CD14-positive monocyte (primary cell): Measurements from ENCODE around the gene EIF3B. TPM values are rescaled to one million over a fixed set of nuclear protein-coding genes. Genes with fewer than 3 reads are reported as not detected.

ENCODE experiments used
- DNase-seq, 3 donors: peaks; one replicate each; pipeline ENCODE4 v3.0.0-alpha.2; 2011 to 2022
- H2AFZ ChIP-seq: 2 replicates; pipeline ENCODE4 v1.6.0; 2012; ENCODE audit warnings: mild to moderate bottlenecking, low read depth, low read length, inconsistent platforms; ENCODE audit not compliant: insufficient read depth, poor library complexity, severe bottlenecking
- H3K27ac ChIP-seq, 2 donors: 1 replicate in 1 of 2; 2 replicates in 1 of 2; pipeline ENCODE4 v1.5.1; 2012 to 2013; ENCODE audit warnings: low read length in 2 of 2, control low read depth in 1 of 2, inconsistent platforms in 1 of 2, low read depth in 1 of 2, mild to moderate bottlenecking in 1 of 2
- H3K27me3 ChIP-seq, 2 donors: one replicate each; pipeline versions ENCODE4 v1.6.0 to v1.6.1; 2011 to 2013; ENCODE audit warnings: low read length in 2 of 2; ENCODE audit not compliant: control insufficient read depth in 2 of 2, insufficient read depth in 2 of 2
- H3K36me3 ChIP-seq, 2 donors: replicated peaks in 1 of 2; 1 replicate in 1 of 2; 2 replicates in 1 of 2; pipeline versions ENCODE4 v1.5.1 to v1.6.1; 2012 to 2013; ENCODE audit warnings: low read length in 2 of 2, control low read depth in 1 of 2, inconsistent platforms in 1 of 2, mild to moderate bottlenecking in 1 of 2; ENCODE audit not compliant: insufficient read depth in 2 of 2, control insufficient read depth in 1 of 2
- H3K4me1 ChIP-seq, 2 donors: 1 replicate in 1 of 2; 2 replicates in 1 of 2; pipeline versions ENCODE4 v1.5.1 to v1.6.1; 2012 to 2013; ENCODE audit warnings: low read length in 2 of 2, control low read depth in 1 of 2, inconsistent platforms in 1 of 2, mild to moderate bottlenecking in 1 of 2, moderate library complexity in 1 of 2; ENCODE audit not compliant: insufficient read depth in 2 of 2, control insufficient read depth in 1 of 2
- H3K4me2 ChIP-seq: replicated peaks from 2 replicates; pipeline ENCODE3; 2012; ENCODE audit warnings: low read length, moderate library complexity, mild to moderate bottlenecking; ENCODE audit not compliant: poor library complexity, severe bottlenecking; ENCODE audit errors: extremely low read depth
- H3K4me3 ChIP-seq, 3 experiments: fragments of 200-600 bp in 1 of 3; sonication (generic) in 1 of 3; replicated peaks in 1 of 3; 1 replicate in 2 of 3; 2 replicates in 1 of 3; pipeline ENCODE4 v1.5.1; 2011 to 2013; ENCODE audit warnings: low read length in 3 of 3, mild to moderate bottlenecking in 3 of 3, control low read depth in 2 of 3, low read depth in 2 of 3, inconsistent platforms in 1 of 3, moderate library complexity in 1 of 3
- H3K79me2 ChIP-seq: 2 replicates; pipeline ENCODE4 v1.6.0; 2012; ENCODE audit warnings: mild to moderate bottlenecking, control low read depth, inconsistent platforms, low read length, moderate library complexity; ENCODE audit not compliant: insufficient read depth
- H3K9ac ChIP-seq: 2 replicates; pipeline ENCODE4 v1.6.0; 2017; ENCODE audit warnings: low read length, mild to moderate bottlenecking; ENCODE audit not compliant: insufficient read depth, poor library complexity, severe bottlenecking
- H3K9me3 ChIP-seq, 2 donors: replicated peaks in 1 of 2; 1 replicate in 1 of 2; 2 replicates in 1 of 2; pipeline versions ENCODE4 v1.5.1 to v1.6.1; 2012 to 2013; ENCODE audit warnings: low read length in 2 of 2, control low read depth in 1 of 2; ENCODE audit not compliant: control insufficient read depth in 1 of 2, insufficient read depth in 1 of 2
- H4K20me1 ChIP-seq: 2 replicates; pipeline ENCODE4 v1.6.0; 2012; ENCODE audit warnings: mild to moderate bottlenecking, low read length, control low read depth, moderate library complexity; ENCODE audit not compliant: insufficient read depth
- H3K27ac Mint-ChIP-seq, 7 donors: one replicate each; pipeline ENCODE4 v1.8.0; 2020; ENCODE audit warnings: mild to moderate bottlenecking in 7 of 7, mixed read lengths in 7 of 7, moderate library complexity in 6 of 7, inconsistent platforms in 2 of 7
- H3K27me3 Mint-ChIP-seq, 3 donors: one replicate each; pipeline ENCODE4 v1.8.0; 2021 to 2022; ENCODE audit warnings: low read depth in 3 of 3, mild to moderate bottlenecking in 3 of 3, mixed read lengths in 3 of 3, moderate library complexity in 3 of 3, inconsistent platforms in 1 of 3
- H3K36me3 Mint-ChIP-seq, 2 donors: one replicate each; pipeline ENCODE4 v1.8.0; 2020; ENCODE audit warnings: mixed read lengths in 2 of 2, inconsistent platforms in 1 of 2, mild to moderate bottlenecking in 1 of 2
- H3K4me1 Mint-ChIP-seq: one replicate; pipeline ENCODE4 v1.8.0; 2020; ENCODE audit warnings: mild to moderate bottlenecking, mixed read lengths
- H3K4me3 Mint-ChIP-seq, 2 donors: one replicate each; pipeline ENCODE4 v1.8.0; 2020; ENCODE audit warnings: mild to moderate bottlenecking in 2 of 2, mixed read lengths in 2 of 2, moderate library complexity in 1 of 2
- H3K9me3 Mint-ChIP-seq, 7 donors: one replicate each; pipeline ENCODE4 v1.8.0; 2020 to 2022; ENCODE audit warnings: mixed read lengths in 7 of 7, mild to moderate bottlenecking in 6 of 7, moderate library complexity in 6 of 7, inconsistent platforms in 2 of 7
- CTCF ChIP-seq: fragments of 200-600 bp; IDR thresholded peaks from one replicate; pipeline ENCODE4 v1.8.0; 2022; ENCODE audit warnings: antibody characterized with exemption, mild to moderate bottlenecking
- WGBS: methylation state at CpG from one replicate; pipeline ENCODE4 v1.1.5; 2013; ENCODE audit warnings: missing lambda C conversion rate; ENCODE audit not compliant: insufficient coverage; 5-methylcytosine and 5-hydroxymethylcytosine counted together
- intact Hi-C, 2 donors: fragments of 100-400 bp; cut with micrococcal nuclease; formaldehyde crosslinking; loops; one replicate each; pipeline versions ENCODE4 v1.15.0 to v1.15.1; 2023
- polyA plus RNA-seq, 3 donors: library from polyadenylated mRNA; depleted of rRNA in 1 of 3; unstranded in 2 of 3; stranded (reverse) in 1 of 3; fragments of 300-500 nt in 2 of 3; fragments of >200 nt in 1 of 3; fragmentation: Illumina TruSeq in 2 of 3; gene quantifications; 1 replicate in 2 of 3; 2 replicates in 1 of 3; pipeline ENCODE4 v1.2.3, GENCODE V29; 2012 to 2021

EIF3B gene
- polyA plus RNA-seq, 3 donors, result 46.0 to 89.1 (median 69.2) TPM

GRCh38 chr7:2317556-2318293 is 36.9 kb upstream of the EIF3B start:
- peaks cover 11% of the 10 kb centered on the region for H3K79me2 ChIP-seq
- H3K36me3 Mint-ChIP-seq, result no peaks in the 10 kb centered on the region
- H2AFZ ChIP-seq, result no peak overlapping the region
- 95% methylated on average over 10 of the region's 12 CpGs for WGBS
- intact Hi-C loops, result no loop called here
- peaks cover 10 to 11% of the 10 kb centered on the region in 2 donors for H3K4me1 ChIP-seq
- H3K27me3 Mint-ChIP-seq, result peaks cover 1 to 3% (median 2%) of the 10 kb centered on the region in 3 donors
- H3K9ac ChIP-seq, result no peak overlapping the region
- no peak overlapping the region for H3K27ac ChIP-seq
- TF ChIP-seq CTCF, result no peak
- H3K27ac Mint-ChIP-seq, result peak overlapping the region in 1 of 7 donors; percentile 23
- no peak overlapping the region for H3K4me3 ChIP-seq
- H3K9me3 ChIP-seq, result no peaks in the 10 kb centered on the region
- H4K20me1 ChIP-seq, result no peaks in the 10 kb centered on the region
- H3K9me3 Mint-ChIP-seq, result no peaks in the 10 kb centered on the region
- H3K4me2 ChIP-seq, result no peak overlapping the region
- H3K4me1 Mint-ChIP-seq, result peaks cover 12% of the 10 kb centered on the region
- no peak overlapping the region for H3K4me3 Mint-ChIP-seq
- no peaks in the 10 kb centered on the region for H3K36me3 ChIP-seq
- no peak for DNase-seq
- no peaks in the 10 kb centered on the region for H3K27me3 ChIP-seq

- Mint-ChIP-seq H3K27me3 (peaks cover 1 to 2% (median 2%) of the 10 kb centered on the region in 3 donors), H3K36me3 (no peaks in the 10 kb centered on the region), H3K9me3 (peaks cover 0 to 2% (median 0%) of the 10 kb centered on the region in 7 donors), H3K27ac (no peak overlapping the region), H3K4me3 (no peak overlapping the region), H3K4me1 (peaks cover 18% of the 10 kb centered on the region)
- Histone ChIP-seq H3K4me3 (no peak overlapping the region), H3K27me3 (no peaks in the 10 kb centered on the region), H3K9ac (no peak overlapping the region), H3K79me2 (no peaks in the 10 kb centered on the region), H3K9me3 (no peaks in the 10 kb centered on the region), H3K4me2 (no peak overlapping the region), H3K36me3 (no peaks in the 10 kb centered on the region), H3K4me1 (peaks cover 12% of the 10 kb centered on the region in 2 donors), H2AFZ (no peak overlapping the region), H4K20me1 (no peaks in the 10 kb centered on the region), H3K27ac (no peak overlapping the region)
- DNase-seq, result no peak
- TF ChIP-seq CTCF, result no peak
- intact Hi-C loops, result no loop called here
- 89% methylated on average over 5 of the region's 11 CpGs for WGBS
Measured at GRCh38 chr7:2321020-2321419, 33.6 kb upstream of the EIF3B start.
